IPS-20b (cell line): ENCODE data around the gene PLEKHA7.

Source experiments
- H3K27ac ChIP-seq: one replicate; pipeline ENCODE4 v1.5.1; 2013; ENCODE audit warnings: low read length
- H3K27me3 ChIP-seq: 2 replicates; pipeline ENCODE4 v1.6.1; 2013; ENCODE audit warnings: mild to moderate bottlenecking, low read length, inconsistent platforms; ENCODE audit not compliant: insufficient read depth
- H3K36me3 ChIP-seq: 2 replicates; pipeline ENCODE4 v1.6.1; 2013; ENCODE audit warnings: low read depth, mild to moderate bottlenecking, inconsistent platforms, low read length, moderate library complexity; ENCODE audit not compliant: insufficient read depth
- H3K4me1 ChIP-seq: 2 replicates; pipeline ENCODE4 v1.6.1; 2013; ENCODE audit warnings: mild to moderate bottlenecking, control low read depth, inconsistent platforms, low read length, moderate library complexity; ENCODE audit not compliant: insufficient read depth
- H3K4me3 ChIP-seq: 2 replicates; pipeline ENCODE4 v1.5.1; 2013; ENCODE audit warnings: mild to moderate bottlenecking, low read length, inconsistent platforms
- H3K9ac ChIP-seq: 2 replicates; pipeline ENCODE4 v1.6.1; 2013; ENCODE audit warnings: low read depth, mild to moderate bottlenecking, inconsistent platforms, low read length, moderate library complexity
- H3K9me3 ChIP-seq: 2 replicates; pipeline ENCODE4 v1.6.1; 2013; ENCODE audit warnings: mild to moderate bottlenecking, low read depth, low read length, inconsistent platforms; ENCODE audit not compliant: insufficient read depth

The PLEKHA7 gene

DNA sequence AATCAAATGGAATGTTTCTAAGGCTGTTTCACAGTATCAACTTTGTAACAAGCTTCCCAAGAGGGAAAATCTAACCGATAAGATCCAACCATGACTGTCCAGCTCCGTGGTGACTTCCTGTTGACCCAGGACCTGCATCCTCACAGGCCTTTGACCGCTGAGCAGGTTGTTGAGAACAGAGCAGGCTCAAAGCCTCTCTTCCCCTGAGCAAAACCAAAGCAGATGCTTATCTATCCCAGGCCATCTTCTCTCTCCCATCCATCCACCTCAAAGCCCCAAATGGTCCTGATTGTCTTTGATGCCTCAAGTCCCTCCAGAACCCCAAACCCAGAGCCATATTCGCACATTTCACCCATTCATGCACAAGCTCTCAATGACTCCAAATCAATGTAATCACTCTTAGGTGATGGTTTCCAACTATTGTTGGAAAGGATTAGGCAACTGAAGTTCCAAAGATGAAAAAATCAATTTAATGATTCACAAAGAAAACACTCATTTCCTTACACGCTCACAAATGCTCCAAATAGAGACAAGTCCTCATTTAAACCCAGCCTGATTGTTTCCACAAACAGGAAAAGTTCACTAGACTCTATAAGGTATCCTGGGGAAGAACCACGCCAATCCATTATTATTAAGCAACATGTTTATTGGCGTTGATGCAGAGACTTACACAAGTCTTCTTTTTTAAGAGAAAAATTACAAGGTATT lies 227.0 kb downstream of the PLEKHA7 start:
- Histone ChIP-seq H3K4me3 (no peak overlapping the region), H3K27me3 (no peaks in the 10 kb centered on the region), H3K4me1 (no peaks in the 10 kb centered on the region), H3K36me3 (0 out of 2 replicates have a peak, but pooled peaks cover 5% of the 10 kb centered on the region), H3K27ac (no peak overlapping the region), H3K9me3 (no peaks in the 10 kb centered on the region), H3K9ac (no peak overlapping the region)

DNA sequence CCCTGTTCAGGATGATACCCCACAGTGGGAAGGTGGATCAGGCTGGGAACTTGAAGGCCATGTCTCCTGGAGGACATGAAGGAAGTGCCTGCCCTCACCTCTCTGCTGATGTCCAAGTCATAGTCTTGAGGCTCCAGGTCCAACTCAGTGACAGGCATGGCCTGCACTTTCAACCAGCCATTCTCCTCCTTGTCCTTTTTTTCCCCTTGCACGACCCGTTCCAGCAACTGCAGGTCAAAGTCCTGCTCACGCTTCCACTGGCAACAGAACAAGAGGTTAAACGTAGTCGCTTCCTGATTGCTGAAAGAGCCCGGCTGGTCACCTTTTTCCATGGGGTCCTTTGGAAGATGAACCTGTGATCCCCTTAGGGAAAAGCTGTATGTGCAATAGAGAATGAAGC lies 228.1 kb downstream of the PLEKHA7 start:
- Histone ChIP-seq H3K36me3 (0 out of 2 replicates have a peak, but pooled peaks cover 5% of the 10 kb centered on the region), H3K27me3 (no peaks in the 10 kb centered on the region), H3K27ac (no peak overlapping the region), H3K4me1 (no peaks in the 10 kb centered on the region), H3K9me3 (no peaks in the 10 kb centered on the region), H3K9ac (no peak overlapping the region), H3K4me3 (no peak overlapping the region)

DNA sequence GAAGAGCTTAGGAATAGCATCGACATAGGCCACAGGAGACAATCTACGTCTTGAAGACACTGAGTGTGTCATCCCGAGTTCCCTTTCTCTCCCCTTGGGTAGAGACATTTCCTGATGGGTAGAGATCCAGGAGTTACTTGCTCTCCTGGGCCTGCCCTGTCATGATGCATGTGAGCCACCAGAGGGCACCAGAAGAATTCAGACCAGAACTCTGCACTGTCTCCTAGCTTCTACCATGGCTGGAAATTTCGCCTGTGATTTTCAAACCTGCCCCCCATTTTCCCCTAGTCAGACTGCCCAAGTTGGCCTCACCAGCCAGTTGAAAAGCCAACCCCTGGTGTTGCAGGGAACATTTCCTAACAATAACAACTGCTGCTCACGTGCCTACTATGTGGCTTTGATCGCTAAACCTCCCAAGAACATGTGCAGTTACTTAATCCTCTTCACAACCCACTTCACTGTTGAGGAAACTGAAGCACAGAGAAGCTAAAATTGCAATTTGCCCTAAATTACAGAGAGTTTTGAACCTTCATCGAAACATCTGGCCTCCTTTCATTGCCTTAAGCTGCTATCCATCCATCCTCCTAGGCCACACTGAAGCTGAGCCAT lies 228.6 kb downstream of the PLEKHA7 start:
- Histone ChIP-seq H3K4me3 (no peak overlapping the region), H3K27me3 (no peaks in the 10 kb centered on the region), H3K9ac (no peak overlapping the region), H3K27ac (no peak overlapping the region), H3K9me3 (no peaks in the 10 kb centered on the region), H3K36me3 (0 out of 2 replicates have a peak, but pooled peaks cover 5% of the 10 kb centered on the region), H3K4me1 (no peaks in the 10 kb centered on the region)

DNA sequence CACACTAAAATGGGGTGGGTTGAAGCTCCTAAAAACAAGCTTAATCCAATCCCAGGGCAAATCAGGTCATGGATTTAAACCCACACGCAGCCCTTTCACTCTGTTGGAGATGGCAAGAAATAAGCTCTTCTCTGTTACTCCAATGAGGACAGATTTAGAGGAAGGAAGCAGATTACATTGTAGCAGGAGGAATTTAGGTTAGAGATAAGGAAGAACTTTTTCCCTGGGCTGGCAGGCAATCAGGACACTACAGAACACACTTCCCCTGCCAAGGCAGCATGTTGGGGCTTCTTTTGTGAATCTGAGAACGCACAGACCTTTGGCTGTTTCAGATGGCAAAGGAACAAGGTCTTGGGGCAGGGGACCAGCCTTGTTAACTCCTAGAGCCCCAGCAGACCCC lies 229.5 kb downstream of the PLEKHA7 start:
- no peak overlapping the region for H3K27ac ChIP-seq
- H3K9me3 ChIP-seq: no peaks in the 10 kb centered on the region
- no peak overlapping the region for H3K4me3 ChIP-seq
- no peaks in the 10 kb centered on the region for H3K36me3 ChIP-seq
- no peaks in the 10 kb centered on the region for H3K4me1 ChIP-seq
- no peaks in the 10 kb centered on the region for H3K27me3 ChIP-seq
- no peak overlapping the region for H3K9ac ChIP-seq

DNA sequence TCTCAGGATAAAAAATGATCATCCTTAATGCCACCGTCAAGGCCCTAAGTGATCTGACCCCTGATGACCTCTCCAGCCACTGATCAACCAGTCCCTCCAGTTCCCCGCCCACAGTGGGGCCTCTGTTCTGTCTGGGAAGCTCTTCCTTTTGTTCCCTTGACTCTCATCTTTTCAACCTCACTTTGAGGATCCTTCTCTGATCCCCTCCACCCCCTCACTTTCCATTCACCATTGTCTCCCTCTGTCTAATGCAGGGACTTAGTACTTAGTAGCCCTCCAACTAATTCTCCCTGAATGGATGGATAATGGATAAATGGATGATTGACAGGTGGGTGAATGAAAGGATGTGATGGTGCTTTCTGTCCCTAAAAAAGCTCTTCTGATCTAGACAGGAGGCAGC lies 230.1 kb downstream of the PLEKHA7 start:
- Histone ChIP-seq H3K4me1 (no peaks in the 10 kb centered on the region), H3K9me3 (no peaks in the 10 kb centered on the region), H3K9ac (no peak overlapping the region), H3K4me3 (no peak overlapping the region), H3K27ac (no peak overlapping the region), H3K27me3 (no peaks in the 10 kb centered on the region), H3K36me3 (no peaks in the 10 kb centered on the region)

GRCh38 chr11:16783321-16783801 lies 230.9 kb downstream of the PLEKHA7 start:
- H3K36me3 ChIP-seq: peaks cover 5% of the 10 kb centered on the region; the same call in 1 of the 2 replicates
- H3K9ac ChIP-seq: no peak overlapping the region
- H3K4me3 ChIP-seq: no peak overlapping the region
- H3K4me1 ChIP-seq: no peaks in the 10 kb centered on the region
- no peaks in the 10 kb centered on the region for H3K27me3 ChIP-seq
- no peaks in the 10 kb centered on the region for H3K9me3 ChIP-seq
- no peak overlapping the region for H3K27ac ChIP-seq

DNA sequence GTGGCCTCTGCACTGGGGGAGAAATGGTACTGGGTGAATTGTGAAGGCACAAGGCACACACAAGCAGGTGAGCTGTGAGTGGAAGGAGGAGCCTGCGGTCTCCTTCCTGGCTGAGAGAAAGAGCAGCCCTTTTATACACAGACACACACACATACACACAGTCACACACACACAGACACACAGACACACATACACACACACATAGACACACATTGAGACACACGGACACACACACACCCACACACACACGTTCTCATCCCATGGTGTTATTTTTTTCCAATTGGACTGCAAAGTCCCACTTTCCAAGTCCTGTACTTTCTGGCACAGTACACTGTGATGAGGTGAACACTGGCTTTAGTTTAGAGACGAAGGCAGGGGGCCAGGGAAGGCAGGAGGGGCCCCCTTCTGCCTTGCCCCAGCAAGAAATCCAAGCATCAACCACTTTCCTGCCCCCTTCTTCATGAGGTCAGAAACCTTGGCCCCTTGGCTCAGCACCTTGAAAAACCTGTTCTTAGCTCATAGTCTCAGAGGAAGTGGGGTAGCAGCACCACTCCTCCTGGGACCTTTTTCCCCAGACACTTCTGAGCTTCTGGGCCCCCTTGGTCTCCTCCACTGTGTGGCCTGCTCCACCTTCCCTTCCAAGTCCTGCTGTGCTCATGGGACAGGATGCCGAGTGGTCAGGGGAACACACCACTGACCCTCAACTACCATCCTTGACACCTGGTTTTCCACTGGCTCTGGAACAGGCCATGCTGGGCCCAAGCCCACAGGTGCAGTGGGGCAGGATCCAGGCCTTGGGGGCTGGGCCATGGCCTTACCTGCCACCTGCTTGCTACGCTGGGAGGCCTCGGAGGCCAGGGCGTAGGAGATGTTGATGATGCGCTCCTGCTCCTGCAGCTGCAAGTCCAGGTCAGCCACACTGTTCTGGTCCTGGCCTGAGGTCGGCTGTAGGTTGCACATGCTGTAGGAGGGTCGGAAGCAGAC lies 232.0 kb downstream of the PLEKHA7 start:
- no peaks in the 10 kb centered on the region for H3K4me1 ChIP-seq
- H3K27ac ChIP-seq: no peak overlapping the region
- H3K9me3 ChIP-seq: no peaks in the 10 kb centered on the region
- H3K4me3 ChIP-seq: no peak overlapping the region
- H3K36me3 ChIP-seq: peaks cover 6% of the 10 kb centered on the region; the same call in 1 of the 2 replicates
- no peaks in the 10 kb centered on the region for H3K27me3 ChIP-seq
- H3K9ac ChIP-seq: no peak overlapping the region

DNA sequence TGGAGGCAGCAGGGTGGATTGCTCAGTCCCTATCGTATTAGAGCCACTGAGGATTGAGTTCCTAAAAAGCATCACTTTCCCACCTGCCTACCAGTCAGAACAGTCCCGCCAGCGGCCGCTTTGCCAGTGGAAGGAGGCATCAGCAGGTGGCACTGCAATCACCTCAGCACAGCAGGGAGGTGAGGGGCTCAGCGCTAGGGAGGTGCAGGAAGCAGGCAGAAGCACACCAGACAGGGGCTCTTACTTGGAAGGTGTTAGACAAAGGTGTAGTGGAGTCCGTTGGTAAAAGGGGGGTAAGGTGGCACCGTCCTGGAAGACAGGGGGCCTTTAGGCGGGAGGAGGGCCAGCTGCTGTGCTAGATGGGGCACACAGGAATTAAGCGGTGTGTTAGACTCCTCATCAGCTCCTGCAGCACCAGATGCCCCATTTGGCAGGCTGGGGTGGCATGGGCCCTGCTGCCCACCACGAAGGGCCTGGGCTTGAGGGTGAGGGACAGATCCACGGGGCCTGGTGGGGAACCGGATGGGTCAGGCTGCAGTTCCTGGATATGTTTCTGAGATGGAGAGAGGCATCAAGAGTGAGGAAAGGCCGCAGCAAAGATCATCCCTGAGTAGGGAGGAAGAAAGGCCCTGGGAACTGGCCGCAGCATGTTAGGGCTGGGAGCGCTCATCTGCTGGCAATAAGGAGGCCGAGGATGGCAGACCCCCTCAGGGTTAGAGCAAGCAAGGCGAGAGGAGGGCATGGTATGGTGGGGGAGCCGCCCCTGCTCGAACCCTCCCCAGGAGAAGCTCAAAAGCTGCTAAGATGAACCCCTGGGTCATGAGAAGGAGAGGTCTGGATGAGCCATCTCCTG lies 233.3 kb downstream of the PLEKHA7 start:
- H3K4me3 ChIP-seq: no peak overlapping the region
- H3K9me3 ChIP-seq: no peaks in the 10 kb centered on the region
- H3K36me3 ChIP-seq: peaks cover 6% of the 10 kb centered on the region; the same call in 1 of the 2 replicates
- H3K27ac ChIP-seq: no peak overlapping the region
- H3K27me3 ChIP-seq: no peaks in the 10 kb centered on the region
- no peaks in the 10 kb centered on the region for H3K4me1 ChIP-seq
- H3K9ac ChIP-seq: no peak overlapping the region

DNA sequence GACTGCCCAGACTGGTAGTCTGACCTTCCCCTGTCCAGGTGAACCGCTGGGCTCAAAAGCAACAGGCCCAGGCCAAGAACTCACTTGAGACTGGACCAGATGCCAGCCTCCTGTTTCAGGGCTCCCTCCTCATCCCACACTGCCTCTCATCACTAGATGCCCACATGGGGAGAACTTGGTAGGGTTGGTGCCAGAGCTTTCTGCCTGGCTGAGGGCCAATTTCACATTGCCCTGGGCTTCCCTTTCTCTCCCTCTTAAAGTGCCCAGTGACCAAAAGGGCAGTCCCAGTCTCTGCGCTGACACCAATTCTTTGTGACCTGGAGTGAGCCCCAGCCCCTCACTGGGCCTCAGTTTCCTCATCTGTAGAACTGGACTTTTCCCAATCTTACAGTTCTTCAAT lies 234.1 kb downstream of the PLEKHA7 start:
- H3K4me3 ChIP-seq: no peak overlapping the region
- no peaks in the 10 kb centered on the region; the same call in 1 of the 2 replicates for H3K4me1 ChIP-seq
- no peaks in the 10 kb centered on the region for H3K27me3 ChIP-seq
- no peaks in the 10 kb centered on the region for H3K9me3 ChIP-seq
- H3K27ac ChIP-seq: no peak overlapping the region
- H3K9ac ChIP-seq: no peak overlapping the region; the same call in 1 of the 2 replicates
- H3K36me3 ChIP-seq: peaks cover 6% of the 10 kb centered on the region; the same call in 1 of the 2 replicates

- H3K4me1 ChIP-seq: no peaks in the 10 kb centered on the region; the same call in 1 of the 2 replicates
- no peak overlapping the region for H3K27ac ChIP-seq
- H3K9me3 ChIP-seq: no peaks in the 10 kb centered on the region
- no peak overlapping the region for H3K4me3 ChIP-seq
- peaks cover 6% of the 10 kb centered on the region; the same call in 1 of the 2 replicates for H3K36me3 ChIP-seq
- H3K27me3 ChIP-seq: no peaks in the 10 kb centered on the region
- no peak overlapping the region for H3K9ac ChIP-seq
These were observed 234.8 kb downstream of the PLEKHA7 start for GRCh38 chr11:16779436-16779835.
